Endometrial microvascular endothelial cells (primary cell): ENCODE results near the gene CCSER1. TPM values are rescaled to one million over a fixed set of nuclear protein-coding genes. Genes with fewer than 3 reads are reported as not detected.

Source experiments
- in situ Hi-C: cut with HindIII; loops from 2 replicates; pipeline ENCODE4 v1.10.0; 2017; ENCODE audit warnings: low sequenced_read_pairs, low pct_unique_long_range_greater_than_20kb; ENCODE audit errors: inconsistent ontology term
- total RNA-seq: library from RNA; depleted of rRNA; stranded (reverse); fragments of >200 nt; gene quantifications from one replicate; pipeline ENCODE4 v1.2.3, GENCODE V29; 2015; ENCODE audit errors: inconsistent ontology term

Gene CCSER1
- total RNA-seq, 1 donor from 2014 or later = 2.0 TPM

DNA sequence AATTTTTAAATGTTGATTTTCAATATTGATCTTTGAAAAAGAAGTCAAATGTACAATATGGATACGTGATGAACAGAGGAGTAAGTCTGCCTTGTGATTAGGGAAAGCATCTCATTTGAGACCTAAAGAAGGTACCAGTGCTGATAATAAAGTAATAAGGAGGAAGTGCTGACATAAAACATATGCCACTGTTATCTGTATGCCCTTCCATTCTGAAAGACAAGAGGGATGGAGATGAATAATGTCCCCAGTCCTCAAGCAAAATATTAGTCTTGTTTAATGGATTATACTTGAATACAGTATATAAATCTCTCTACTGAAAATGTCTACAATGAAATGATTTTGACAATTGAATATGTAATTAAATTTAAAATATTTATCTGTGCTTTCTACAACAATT lies 58.2 kb downstream of the CCSER1 start:
- in situ Hi-C loops = no loop called here

DNA sequence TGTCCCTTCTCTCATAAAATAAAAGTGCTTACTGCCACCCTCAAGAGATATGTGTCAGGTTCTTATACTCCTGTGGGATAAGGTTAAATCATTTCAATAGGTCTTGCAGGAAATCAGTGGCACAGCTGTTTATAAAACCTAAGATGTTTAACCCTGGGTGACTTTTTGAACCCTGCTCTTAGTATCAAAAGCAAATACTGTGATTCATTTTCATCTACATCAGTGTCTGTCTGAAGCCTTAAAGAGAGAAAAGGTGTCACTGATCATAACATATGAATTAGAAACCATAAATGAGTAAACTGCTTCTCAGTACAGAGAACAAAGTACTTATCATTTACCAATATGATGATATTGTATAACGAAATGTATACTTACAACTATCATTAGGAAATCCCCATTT lies 59.0 kb downstream of the CCSER1 start:
- in situ Hi-C loops = no loop called here

- in situ Hi-C loops = no loop called here
Measured at GRCh38 chr4:90187148-90187884, 60.1 kb downstream of the CCSER1 start.

- in situ Hi-C loops = no loop called here
Measured at GRCh38 chr4:90189178-90189577, 62.0 kb downstream of the CCSER1 start.

- in situ Hi-C loops = no loop called here
Measured at GRCh38 chr4:90189946-90190345, 62.8 kb downstream of the CCSER1 start.

GRCh38 chr4:90190525-90190924 lies 63.3 kb downstream of the CCSER1 start:
- in situ Hi-C loops = no loop called here

- in situ Hi-C loops = no loop called here
Measured at GRCh38 chr4:90198086-90198847, 71.1 kb downstream of the CCSER1 start.

DNA sequence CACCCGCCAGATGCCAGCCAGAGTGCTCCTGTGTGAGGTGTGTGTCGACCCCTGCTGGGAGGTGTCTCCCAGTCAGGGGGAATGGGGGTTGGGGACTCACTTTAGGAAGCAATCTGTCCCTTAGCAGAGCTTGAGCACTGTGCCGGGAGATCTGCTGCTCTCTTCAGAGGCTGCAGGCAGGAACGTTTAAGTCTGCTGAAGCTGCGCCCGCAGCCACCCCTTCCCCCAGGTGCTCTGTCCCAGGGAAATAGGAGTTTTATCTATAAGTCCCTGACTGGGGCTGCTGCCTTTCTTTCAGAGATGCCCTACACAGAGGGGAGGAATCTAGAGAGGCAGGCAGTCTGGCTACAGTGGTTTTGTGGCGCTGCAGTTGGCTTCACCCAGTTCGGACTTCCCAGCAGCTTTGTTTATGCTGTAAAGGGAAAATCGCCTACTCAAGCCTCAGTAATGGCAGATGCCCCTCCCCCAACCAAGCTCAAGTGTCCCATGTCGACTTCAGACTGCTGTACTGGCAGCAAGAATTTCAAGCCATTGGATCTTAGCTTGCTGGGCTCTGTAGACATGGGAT lies 80.8 kb downstream of the CCSER1 start:
- in situ Hi-C loops = no loop called here

GRCh38 chr4:90209922-90210321 lies 82.7 kb downstream of the CCSER1 start:
- in situ Hi-C loops = no loop called here

DNA sequence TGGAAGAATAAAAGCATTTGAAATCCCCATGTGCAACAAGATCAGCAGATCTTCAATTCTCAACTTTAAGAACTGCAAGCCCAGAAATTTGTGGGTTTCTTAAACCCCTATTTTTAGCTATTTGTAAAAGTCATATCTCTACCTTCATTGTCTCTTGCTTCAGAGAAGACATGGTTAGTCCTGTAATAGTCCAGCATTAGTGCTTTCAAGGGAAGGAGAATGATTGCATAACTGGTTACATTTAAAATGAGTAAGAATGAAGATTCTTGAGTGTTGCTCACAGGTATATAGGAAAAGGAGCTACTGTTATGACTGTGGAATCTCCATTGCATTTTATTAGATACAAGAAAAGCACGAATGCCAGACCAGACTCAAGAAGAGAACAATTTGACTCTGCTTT lies 84.0 kb downstream of the CCSER1 start:
- in situ Hi-C loops = no loop called here

DNA sequence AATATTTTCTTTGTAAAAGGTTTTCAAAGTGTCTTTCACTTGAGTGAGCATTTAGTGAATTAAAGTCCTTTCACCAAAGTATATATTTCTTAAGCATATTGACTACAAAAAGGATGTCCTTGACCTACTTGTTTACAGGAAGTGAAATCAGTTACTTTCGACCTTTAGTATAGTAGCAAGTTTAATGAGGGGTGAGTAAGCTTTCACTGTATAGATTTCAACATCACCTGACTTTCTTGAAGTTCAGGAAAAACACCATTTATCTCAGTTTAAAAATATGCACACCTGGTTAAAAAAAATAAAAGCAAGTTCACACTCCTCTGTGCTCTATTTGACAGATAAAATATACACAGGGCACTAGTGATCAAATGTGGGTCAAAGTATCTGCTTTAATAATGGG lies 88.1 kb downstream of the CCSER1 start:
- in situ Hi-C loops = no loop called here

GRCh38 chr4:90219822-90220221 lies 92.6 kb downstream of the CCSER1 start:
- in situ Hi-C loops = no loop called here

DNA sequence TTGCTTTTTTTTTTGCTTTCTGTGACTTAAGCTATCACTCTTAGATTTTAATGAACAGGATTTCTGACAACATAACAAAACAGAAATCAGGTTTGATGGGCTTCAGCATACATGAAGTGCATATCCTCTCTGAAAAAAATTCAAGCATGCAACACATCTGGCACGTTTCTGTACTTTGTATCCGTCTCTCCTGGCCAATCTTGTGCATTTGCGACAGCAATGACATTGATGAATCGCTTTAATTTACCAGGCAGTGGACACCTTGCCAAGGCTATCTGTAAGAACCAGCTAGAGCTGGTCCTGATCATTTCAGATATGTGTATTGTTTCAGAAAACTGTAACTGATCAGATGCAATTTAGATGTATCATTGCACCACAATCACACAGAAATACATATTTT lies 93.3 kb downstream of the CCSER1 start:
- in situ Hi-C loops = no loop called here

DNA sequence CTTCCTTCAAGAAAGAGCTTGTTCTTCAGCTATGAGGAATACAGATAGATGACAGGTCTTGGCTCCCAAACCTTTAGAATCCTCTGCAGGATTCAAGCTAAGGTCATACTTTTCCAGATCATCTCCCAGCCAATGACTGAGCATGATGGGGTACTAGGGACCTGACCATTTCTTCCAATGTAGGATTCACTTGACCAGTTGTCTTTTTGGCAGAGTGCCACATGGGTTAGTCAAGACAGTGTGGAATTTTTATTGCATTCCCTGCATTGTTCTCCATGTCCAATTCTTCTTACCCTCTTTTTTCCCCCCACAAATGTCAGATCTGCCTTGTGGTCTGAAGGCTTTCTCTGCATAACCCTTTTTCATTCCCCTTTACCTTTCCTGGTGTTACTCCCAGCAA lies 99.5 kb downstream of the CCSER1 start:
- in situ Hi-C loops = no loop called here

GRCh38 chr4:90227177-90227576 lies 100.0 kb downstream of the CCSER1 start:
- in situ Hi-C loops = no loop called here

DNA sequence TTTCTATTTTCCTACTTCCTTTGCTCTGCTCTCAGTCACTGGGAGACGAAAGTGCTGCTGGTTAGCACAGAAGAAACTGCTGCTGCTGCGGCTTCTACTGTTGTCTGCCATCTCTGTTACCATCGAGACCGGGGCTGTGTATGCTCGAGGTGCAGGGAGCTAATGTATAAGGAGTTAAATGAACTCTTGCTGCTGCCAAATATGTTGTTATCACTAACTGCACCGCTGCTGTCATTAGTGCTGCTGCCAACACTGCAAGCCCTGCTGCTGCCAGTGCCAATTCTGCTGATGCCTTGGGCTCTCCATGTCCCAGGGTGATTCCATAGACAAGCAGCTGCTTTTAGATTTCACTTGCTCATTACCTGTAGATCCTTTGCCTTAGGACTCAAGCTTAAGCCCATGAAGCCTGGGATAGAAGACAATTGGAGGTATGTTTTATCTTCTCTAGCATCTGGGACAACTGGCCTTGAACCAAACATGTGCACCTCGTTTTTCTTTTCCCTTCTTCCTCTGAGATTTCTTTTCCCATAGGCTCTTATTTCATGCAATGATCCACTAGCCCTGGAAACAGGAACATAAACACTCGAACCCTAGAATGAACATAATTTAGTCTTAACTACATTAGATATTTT lies 107.8 kb downstream of the CCSER1 start:
- in situ Hi-C loops = no loop called here

DNA sequence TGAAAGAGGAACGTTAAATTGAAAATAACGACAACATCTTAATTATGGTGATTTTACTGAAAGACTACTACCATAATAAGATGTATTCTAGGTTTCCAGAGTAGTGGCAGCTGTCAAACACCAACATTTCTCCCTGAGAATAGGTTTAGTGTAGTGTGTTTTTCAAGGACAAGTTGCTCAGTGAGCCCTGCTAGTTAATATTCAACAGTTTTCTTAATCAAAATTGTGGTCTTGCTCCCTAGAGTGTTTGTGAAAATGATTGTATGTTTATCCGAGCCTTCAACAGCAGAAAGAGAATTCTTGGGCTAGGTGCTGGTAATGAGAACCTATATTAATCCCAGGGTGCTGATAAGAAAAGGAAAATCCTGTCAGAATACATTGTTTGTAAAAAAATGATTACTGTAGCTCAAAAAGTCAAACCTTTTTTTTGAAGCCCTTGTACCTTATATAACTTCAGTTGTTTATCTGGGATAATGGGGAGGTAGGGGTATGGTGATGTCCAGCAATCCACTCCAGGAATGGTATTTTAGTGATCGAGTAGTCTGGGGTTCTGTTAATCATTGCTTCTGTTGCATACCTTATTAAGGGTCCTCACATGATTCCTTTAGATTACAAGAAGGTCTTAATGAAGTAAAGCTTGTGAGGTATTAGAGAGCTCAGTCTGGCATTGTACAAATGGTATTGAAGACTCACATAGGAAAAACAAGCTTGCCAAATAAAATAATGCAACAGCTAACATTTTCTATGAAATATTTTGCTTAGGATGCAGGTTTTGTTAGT lies 110.7 kb downstream of the CCSER1 start:
- in situ Hi-C loops = no loop called here

DNA sequence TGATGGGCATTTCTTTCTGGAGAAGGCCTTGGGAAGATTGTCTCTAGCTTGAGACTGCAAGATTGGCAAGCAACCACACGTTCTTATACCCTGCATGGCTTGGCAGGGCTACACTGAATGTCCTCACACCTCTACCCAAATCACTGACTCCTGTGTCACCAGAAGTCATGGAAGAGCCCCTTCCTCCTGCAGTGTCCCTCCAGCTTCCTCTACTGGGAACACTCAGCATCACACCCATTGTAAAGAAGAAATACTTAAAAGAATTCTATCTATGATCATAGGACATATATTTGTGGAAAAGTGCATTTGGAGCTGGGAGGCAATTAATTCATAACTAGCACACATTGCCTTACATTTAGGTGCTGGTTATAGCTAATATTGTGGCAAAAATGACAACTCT lies 113.1 kb downstream of the CCSER1 start:
- in situ Hi-C loops = no loop called here

GRCh38 chr4:90241008-90241407 lies 113.8 kb downstream of the CCSER1 start:
- in situ Hi-C loops = no loop called here
